SJCRH30 (cell line): ENCODE data around the gene NDFIP1. TPM values are rescaled to one million over a fixed set of nuclear protein-coding genes. Genes with fewer than 3 reads are reported as not detected.

ENCODE experiments used
- DNase-seq, 2 experiments: peaks; one replicate each; pipeline ENCODE4 v3.0.0-alpha.2; 2015 to 2020
- H3K27ac ChIP-seq: fragments of 250-450 bp; sonication (Bioruptor Pico); 2 replicates; pipeline ENCODE4 v1.5.1; 2020; ENCODE audit warnings: mild to moderate bottlenecking, moderate library complexity
- H3K27me3 ChIP-seq: fragments of 250-450 bp; sonication (Bioruptor Pico); 2 replicates; pipeline ENCODE4 v1.5.1; 2020; ENCODE audit warnings: mild to moderate bottlenecking, moderate library complexity
- H3K36me3 ChIP-seq: fragments of 250-450 bp; sonication (Bioruptor Pico); 2 replicates; pipeline ENCODE4 v1.5.1; 2020; ENCODE audit warnings: mild to moderate bottlenecking, moderate library complexity
- H3K4me1 ChIP-seq: fragments of 250-450 bp; sonication (Bioruptor Pico); 2 replicates; pipeline ENCODE4 v1.5.1; 2020; ENCODE audit warnings: mild to moderate bottlenecking, moderate library complexity
- H3K4me3 ChIP-seq: fragments of 250-450 bp; sonication (Bioruptor Pico); 2 replicates; pipeline ENCODE4 v1.5.1; 2020; ENCODE audit warnings: mild to moderate bottlenecking, moderate library complexity
- H3K9me3 ChIP-seq: fragments of 250-450 bp; sonication (Bioruptor Pico); replicated peaks from 2 replicates; pipeline ENCODE4 v1.5.1; 2020; ENCODE audit warnings: mild to moderate bottlenecking, moderate library complexity
- total RNA-seq: library from RNA; depleted of rRNA; stranded (reverse); fragments of >200 nt; shearing (Covaris generic); gene quantifications from 2 replicates; pipeline ENCODE4 v1.2.3, GENCODE V29; 2014; rRNA removed

The NDFIP1 gene, protein sequence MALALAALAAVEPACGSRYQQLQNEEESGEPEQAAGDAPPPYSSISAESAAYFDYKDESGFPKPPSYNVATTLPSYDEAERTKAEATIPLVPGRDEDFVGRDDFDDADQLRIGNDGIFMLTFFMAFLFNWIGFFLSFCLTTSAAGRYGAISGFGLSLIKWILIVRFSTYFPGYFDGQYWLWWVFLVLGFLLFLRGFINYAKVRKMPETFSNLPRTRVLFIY
- total RNA-seq: 22.2 and 22.6 TPM in 2 replicates

DNA sequence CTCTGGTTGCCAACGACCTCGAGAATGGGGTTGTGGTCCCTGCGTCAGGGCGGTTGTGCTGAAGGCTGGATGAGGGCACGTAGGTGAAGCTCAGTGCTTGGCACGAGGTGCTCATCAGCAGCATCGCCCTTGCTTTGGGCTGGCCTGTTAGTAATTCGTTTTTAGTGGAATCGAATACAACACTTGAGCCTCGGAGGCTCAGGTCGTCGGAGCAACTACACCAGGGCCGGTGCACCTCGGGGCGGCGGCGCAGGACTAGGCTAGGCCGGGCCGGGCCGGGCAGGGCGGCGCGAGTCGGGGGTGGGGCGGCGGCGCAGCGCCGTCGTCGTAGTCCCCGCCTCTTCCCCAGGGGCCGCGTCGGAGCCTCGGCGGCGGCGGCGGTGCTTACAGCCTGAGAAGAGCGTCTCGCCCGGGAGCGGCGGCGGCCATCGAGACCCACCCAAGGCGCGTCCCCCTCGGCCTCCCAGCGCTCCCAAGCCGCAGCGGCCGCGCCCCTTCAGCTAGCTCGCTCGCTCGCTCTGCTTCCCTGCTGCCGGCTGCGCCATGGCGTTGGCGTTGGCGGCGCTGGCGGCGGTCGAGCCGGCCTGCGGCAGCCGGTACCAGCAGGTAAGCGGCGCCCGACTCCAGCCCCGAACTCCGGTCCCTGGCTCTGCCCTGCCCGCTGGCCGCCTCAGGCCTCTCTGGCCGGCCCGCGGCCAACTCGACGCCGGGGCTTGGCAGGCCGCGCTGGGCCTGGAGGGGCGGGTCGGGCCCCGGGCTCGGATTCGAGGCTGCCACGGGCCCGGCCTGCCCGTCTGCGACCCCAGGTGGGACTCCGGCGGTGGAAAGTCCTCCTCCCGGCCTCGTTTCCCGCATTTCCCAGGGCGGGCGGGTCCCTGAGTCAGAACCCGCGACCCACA, at the start of gene NDFIP1:
TSS of gene NDFIP1 (plus strand) at position 348 of the 899 bp plus-strand sequence. CDS start at position 544, 196 bp downstream.
- peak; percentile 74 to 80 for DNase-seq
- Histone ChIP-seq H3K9me3 (no peaks in the 10 kb centered on the region), H3K27ac (peak within 1 kb of the TSS; percentile 19; the same call in 1 of the 2 replicates), H3K4me1 (peaks cover 15% of the 10 kb centered on the region), H3K36me3 (no peaks in the 10 kb centered on the region), H3K4me3 (peak within 1 kb of the TSS; percentile 79), H3K27me3 (no peaks in the 10 kb centered on the region)

DNA sequence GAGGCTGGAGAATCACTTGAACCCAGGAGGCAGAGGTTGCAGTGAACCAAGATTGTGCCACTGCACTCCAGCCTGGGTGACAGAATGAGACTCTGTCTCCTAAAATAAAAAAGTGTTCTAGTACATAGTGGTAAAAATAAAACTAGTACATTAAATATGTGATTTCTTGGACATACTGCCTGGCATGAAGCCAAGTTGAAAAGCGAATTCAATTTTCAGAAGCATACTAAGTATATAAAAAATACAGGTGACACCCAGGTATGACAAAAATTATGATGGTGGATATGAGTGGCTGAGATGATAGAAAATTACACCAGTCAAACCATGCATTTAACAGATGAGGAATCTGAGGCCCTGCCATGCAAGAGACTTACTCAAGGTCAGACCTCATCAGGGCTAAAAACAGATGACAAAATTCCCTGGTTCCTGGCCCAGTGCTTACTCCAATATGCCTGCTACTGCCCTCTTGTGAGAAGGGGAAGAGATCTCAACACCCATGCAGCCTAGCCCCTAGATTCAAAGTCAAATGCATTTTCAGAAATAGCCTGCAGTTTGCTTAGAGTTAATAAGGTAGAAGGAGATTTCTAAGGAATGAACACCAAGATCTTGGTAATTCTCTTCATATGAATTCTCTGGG, 49.2 kb upstream of the NDFIP1 start:
- Histone ChIP-seq H3K27ac (no peak overlapping the region), H3K4me3 (no peak overlapping the region), H3K36me3 (no peaks in the 10 kb centered on the region), H3K4me1 (peaks cover 14% of the 10 kb centered on the region), H3K27me3 (no peaks in the 10 kb centered on the region), H3K9me3 (no peaks in the 10 kb centered on the region)
- peak in 1 of 2 experiments; percentile 21 for DNase-seq

DNA sequence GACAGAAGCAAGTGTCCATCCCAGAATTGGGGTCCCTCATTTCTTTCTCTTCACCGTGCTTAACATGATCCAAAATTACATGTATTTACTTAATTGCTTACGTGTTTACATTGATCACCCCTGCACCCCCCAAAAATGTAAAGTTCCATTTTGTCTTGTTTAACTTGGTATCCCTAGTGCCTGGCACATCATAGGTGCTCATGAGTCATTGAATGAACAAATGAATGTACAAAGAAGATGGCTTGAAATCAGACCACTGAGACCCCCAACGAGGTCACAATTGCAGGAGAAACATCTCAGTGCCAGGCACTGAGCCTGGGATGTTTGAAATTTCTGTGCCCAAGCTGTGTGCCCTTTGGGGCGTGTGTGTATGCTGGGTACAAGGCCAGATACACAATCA, 45.2 kb upstream of the NDFIP1 start:
- Histone ChIP-seq H3K27ac (peak overlapping the region; percentile 74), H3K27me3 (no peaks in the 10 kb centered on the region), H3K4me3 (peak overlapping the region; percentile 39), H3K9me3 (no peaks in the 10 kb centered on the region), H3K4me1 (peaks cover 30% of the 10 kb centered on the region), H3K36me3 (no peaks in the 10 kb centered on the region)
- DNase-seq: no peak

DNA sequence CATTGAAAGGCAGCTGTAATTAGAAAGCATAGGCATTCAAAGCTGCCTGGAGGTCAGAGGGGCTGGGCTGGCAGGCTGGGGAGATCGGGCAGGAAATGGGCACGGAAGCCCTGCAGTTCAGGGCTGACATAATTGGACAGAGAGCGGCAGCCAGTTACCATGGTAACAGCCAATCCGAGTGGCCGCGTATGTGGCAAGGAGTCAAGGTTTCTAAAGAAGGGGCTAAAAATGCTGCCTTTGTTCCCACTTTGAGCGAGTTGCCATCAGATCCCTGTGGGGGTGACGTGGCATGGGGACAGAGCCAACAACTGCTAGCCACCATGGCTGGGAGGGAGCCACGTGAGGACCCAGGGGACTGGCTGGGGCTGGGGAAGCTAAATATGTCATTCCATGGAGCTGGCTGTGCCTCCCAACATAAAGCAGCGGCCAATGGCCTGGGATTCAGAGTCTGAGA, 44.7 kb upstream of the NDFIP1 start:
- peak overlapping the region; percentile 39 for H3K4me3 ChIP-seq
- no peaks in the 10 kb centered on the region for H3K9me3 ChIP-seq
- peaks cover 27% of the 10 kb centered on the region for H3K4me1 ChIP-seq
- H3K27me3 ChIP-seq: no peaks in the 10 kb centered on the region
- peak; percentile 96 to 98 for DNase-seq
- peak overlapping the region; percentile 74 for H3K27ac ChIP-seq
- H3K36me3 ChIP-seq: no peaks in the 10 kb centered on the region

DNA sequence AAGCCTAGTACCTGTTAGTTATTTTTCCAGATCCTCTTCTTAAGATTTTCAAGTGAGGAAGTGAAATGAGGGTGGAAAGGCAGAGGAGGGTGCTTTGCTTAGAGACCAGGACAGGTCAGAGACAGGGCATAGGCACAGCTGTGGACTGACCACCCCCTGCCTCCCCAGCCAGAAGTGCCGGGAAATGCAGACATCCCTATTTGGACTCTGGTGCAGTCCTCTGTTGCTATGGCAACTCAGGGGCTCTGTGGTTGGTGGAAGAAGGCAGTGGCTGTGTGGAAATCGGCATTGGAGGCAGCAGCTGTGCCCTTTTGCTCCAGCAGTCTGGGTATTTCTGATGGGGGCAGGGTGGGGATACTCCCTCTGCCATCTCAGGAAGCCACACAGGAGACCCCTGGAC, 43.3 kb upstream of the NDFIP1 start:
- Histone ChIP-seq H3K9me3 (no peaks in the 10 kb centered on the region), H3K4me1 (peaks cover 27% of the 10 kb centered on the region), H3K36me3 (no peaks in the 10 kb centered on the region), H3K27ac (peak overlapping the region; percentile 74), H3K27me3 (no peaks in the 10 kb centered on the region), H3K4me3 (no peak overlapping the region)
- peak; percentile 92 to 93 for DNase-seq

DNA sequence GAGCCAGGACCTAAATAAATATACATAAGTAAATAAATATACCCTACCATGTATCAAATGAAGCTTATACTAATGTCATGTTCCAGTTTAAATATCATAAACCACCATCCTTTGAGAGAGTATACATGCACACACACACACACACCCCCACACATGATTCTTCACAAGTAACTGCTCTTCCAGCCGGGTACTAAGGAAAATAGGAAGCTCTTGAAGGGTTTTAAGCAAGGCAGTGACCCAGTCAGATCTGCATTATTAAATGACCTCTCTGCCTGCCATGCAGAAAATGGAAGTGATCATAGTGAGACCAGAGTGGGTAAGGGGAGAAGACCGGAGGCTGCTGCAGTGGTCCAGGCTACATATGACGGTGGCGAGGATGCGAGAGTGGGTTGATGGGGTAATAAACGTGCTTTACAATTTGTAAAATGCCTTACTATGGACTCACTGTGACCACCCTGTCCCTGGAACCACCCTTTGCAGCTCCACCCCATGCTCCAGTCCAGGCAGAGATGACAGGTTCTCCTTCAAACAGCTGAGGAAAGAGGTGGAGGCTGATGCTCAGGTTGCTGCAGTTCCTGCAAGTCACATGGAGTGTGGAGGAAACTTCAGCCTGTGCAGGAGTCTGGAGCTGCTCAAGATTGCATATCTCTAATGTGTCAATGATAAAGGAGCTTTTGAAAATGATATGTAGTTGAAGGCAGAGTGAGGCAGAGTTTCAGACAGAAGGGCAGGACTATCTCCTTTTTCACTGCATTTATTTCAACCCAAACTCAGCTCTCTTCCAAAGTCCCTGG, 38.8 kb upstream of the NDFIP1 start:
- Histone ChIP-seq H3K9me3 (no peaks in the 10 kb centered on the region), H3K27me3 (0 out of 2 replicates have a peak, but pooled peaks cover 4% of the 10 kb centered on the region), H3K27ac (no peak overlapping the region), H3K4me1 (peaks cover 12% of the 10 kb centered on the region), H3K36me3 (no peaks in the 10 kb centered on the region), H3K4me3 (no peak overlapping the region)
- DNase-seq: no peak

DNA sequence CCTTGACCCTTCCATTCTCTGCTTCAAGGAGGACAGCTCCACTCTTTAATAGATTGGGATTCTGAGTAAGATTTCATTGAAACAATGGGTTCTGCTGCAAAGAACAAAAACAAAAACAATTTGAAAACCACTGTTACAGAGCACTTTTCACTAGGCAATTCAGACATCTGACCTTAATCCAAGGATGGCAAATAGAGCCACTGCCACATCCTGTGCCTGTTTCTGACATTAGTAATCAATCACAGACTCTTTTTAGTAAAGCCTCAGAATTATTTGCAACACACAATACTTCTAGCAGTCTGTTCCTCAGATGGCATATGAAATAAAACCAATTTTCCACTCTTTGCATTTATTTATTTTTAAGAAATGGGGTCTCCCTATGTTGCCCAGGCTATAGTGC, 37.8 kb upstream of the NDFIP1 start:
- no peak for DNase-seq
- Histone ChIP-seq H3K27me3 (0 out of 2 replicates have a peak, but pooled peaks cover 4% of the 10 kb centered on the region), H3K36me3 (no peaks in the 10 kb centered on the region), H3K4me3 (no peak overlapping the region), H3K27ac (no peak overlapping the region), H3K4me1 (peaks cover 3% of the 10 kb centered on the region), H3K9me3 (no peaks in the 10 kb centered on the region)

DNA sequence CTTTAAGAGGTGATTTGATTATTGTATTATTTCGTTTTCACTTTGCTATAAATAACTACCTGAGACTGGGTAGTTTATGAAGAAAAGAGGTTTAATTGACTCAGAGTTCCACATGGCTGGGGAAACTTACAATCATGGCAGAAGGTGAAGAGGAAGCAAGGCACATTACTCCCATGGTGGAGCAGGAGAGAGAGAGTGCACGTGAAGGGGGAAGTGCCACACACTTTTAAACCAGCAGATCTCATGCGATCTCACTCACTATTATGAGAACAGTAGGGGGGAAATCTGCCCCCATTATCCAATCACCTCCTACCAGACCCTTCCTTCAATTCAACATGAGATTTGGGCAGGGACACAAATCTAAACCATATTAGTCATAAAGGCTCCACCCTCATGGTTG, 36.1 kb upstream of the NDFIP1 start:
- Histone ChIP-seq H3K36me3 (no peaks in the 10 kb centered on the region), H3K4me1 (no peaks in the 10 kb centered on the region), H3K27me3 (0 out of 2 replicates have a peak, but pooled peaks cover 4% of the 10 kb centered on the region), H3K9me3 (no peaks in the 10 kb centered on the region), H3K27ac (no peak overlapping the region), H3K4me3 (no peak overlapping the region)
- no peak for DNase-seq

DNA sequence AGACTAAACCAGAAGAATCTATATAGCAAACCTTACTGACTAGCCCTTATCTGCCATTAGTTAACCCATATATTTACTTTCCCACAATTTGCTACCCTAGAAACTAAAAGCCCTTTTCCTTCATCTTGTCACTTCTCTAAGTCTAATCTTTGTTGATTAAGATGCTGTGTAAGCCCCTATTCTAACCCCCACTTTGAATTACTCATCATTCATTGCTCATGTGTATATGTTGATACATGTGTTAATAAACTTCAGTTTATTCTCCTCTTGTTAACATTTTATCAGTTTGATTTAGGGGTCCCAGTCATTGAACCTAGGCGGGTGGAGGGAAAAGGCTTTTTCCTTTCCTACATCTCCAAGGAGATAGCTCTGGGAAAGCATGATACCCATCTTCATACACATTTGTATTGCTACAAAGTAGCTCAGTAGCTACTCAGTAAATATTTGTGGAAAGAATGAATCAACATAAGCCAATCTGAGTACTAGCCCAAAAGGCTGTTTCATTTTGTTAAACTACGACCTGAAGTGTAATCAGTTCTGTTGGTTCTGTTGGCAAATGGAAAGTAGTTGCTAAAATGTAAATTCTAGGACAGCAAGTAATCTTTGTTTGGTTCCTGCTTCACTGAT, 35.1 kb upstream of the NDFIP1 start:
- no peak overlapping the region for H3K27ac ChIP-seq
- H3K9me3 ChIP-seq: no peaks in the 10 kb centered on the region
- H3K4me3 ChIP-seq: no peak overlapping the region
- DNase-seq: no peak
- H3K36me3 ChIP-seq: no peaks in the 10 kb centered on the region
- H3K4me1 ChIP-seq: no peaks in the 10 kb centered on the region
- H3K27me3 ChIP-seq: 0 out of 2 replicates have a peak, but pooled peaks cover 4% of the 10 kb centered on the region

DNA sequence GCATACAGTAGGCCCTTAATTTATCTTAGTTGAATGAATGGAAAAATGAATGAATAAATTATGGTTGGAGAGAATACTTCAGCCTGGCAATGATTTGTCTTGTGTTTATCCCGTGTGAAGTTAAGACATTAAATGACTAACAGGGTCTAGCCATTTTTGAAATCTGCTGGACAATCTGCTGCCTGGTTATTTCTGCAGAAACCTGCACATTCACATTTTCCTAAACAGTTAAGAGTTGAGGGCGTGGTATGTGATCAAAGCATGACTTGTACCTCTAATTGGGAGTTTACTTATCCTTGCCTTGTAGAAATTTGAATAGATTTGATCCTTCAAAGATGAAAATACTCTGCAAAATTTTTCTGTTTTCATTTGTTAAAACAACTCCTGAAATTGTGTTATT, 34.6 kb upstream of the NDFIP1 start:
- H3K36me3 ChIP-seq: no peaks in the 10 kb centered on the region
- no peaks in the 10 kb centered on the region for H3K4me1 ChIP-seq
- no peak overlapping the region for H3K4me3 ChIP-seq
- H3K27ac ChIP-seq: no peak overlapping the region
- 0 out of 2 replicates have a peak, but pooled peaks cover 3% of the 10 kb centered on the region for H3K9me3 ChIP-seq
- DNase-seq: no peak
- 0 out of 2 replicates have a peak, but pooled peaks cover 4% of the 10 kb centered on the region for H3K27me3 ChIP-seq

DNA sequence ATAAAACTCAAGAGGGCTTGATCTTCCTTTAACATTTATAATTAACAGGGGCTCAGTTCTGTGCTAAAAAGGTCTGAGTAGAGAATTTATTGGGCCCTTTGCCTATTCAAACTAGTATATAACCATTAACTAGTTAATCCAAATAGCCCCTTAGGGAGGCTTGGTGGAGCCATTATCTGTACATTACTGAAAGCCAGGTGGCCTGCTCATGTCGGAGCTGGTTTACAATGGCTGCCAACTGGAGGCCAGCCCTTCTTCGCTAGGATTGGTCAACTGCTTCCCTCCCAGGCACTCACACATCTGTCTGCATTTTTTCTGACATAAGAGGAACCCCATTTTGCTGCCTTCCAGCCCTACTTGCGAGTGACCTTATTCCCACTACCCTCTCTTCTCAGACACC, 30.4 kb upstream of the NDFIP1 start:
- Histone ChIP-seq H3K9me3 (0 out of 2 replicates have a peak, but pooled peaks cover 3% of the 10 kb centered on the region), H3K4me1 (no peaks in the 10 kb centered on the region), H3K36me3 (no peaks in the 10 kb centered on the region), H3K27me3 (0 out of 2 replicates have a peak, but pooled peaks cover 4% of the 10 kb centered on the region), H3K27ac (no peak overlapping the region), H3K4me3 (no peak overlapping the region)
- DNase-seq: peak; percentile 23 to 47

DNA sequence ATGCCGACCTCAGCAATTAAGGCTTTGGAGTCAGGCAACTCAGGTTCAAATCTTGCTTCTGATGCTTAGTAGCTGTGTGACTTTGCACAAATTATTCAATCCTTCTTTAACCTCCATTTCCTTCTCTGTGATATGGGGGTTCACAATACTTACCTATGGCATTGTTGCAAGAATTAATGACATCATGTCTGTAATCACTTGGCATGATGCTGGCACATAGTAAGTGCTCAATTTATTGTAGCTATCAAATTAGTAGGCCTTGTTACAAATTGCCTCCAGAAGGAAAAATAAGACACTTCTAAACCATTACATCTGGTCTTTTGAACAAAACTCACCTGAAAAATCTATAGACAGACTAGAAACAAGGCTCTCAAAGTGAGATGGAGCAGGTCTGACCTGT, 29.9 kb upstream of the NDFIP1 start:
- H3K4me1 ChIP-seq: no peaks in the 10 kb centered on the region
- no peak for DNase-seq
- no peaks in the 10 kb centered on the region for H3K36me3 ChIP-seq
- H3K4me3 ChIP-seq: no peak overlapping the region
- H3K27me3 ChIP-seq: 0 out of 2 replicates have a peak, but pooled peaks cover under 1% of the 10 kb centered on the region
- H3K9me3 ChIP-seq: 0 out of 2 replicates have a peak, but pooled peaks cover 3% of the 10 kb centered on the region
- H3K27ac ChIP-seq: no peak overlapping the region

DNA sequence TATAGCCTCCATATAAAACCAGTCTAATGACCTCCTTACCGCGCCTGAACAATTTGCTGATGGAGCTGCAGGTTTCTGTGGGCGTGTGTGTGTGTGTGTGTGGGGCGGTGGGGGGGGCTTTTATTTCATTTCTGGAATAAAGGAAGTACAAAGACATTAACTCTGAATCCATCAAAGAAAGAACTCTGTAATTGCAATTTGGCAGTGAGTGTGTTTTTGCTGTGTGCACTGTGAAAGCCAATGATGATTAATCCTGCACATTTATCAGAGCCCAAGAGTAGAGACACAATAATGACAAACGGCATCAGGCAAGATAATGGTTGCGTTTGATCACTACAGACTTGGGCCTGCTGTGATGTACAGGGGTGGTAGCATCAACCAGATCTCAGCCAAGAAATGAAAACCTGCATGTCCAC, 29.3 kb upstream of the NDFIP1 start:
- Histone ChIP-seq H3K4me1 (no peaks in the 10 kb centered on the region), H3K36me3 (no peaks in the 10 kb centered on the region), H3K9me3 (0 out of 2 replicates have a peak, but pooled peaks cover 3% of the 10 kb centered on the region), H3K27me3 (no peaks in the 10 kb centered on the region), H3K4me3 (no peak overlapping the region), H3K27ac (no peak overlapping the region)
- DNase-seq: no peak
